PFSK-1 (cell line): ENCODE data around the gene THSD4.

ENCODE experiments used
- FOXP2 ChIP-seq: optimal IDR thresholded peaks from 2 replicates; pipeline ENCODE3; 2011; ENCODE audit warnings: borderline replicate concordance, control low read depth, inconsistent platforms; ENCODE audit not compliant: insufficient read depth; ENCODE audit errors: extremely low read length, extremely low read depth
- POLR2AphosphoS5 ChIP-seq: IDR thresholded peaks from 2 replicates; pipeline ENCODE4 v1.6.1; 2012; ENCODE audit warnings: low read depth, mild to moderate bottlenecking, control low read depth, low read length, moderate library complexity
- SIN3A ChIP-seq: IDR thresholded peaks from 2 replicates; pipeline ENCODE4 v1.6.1; 2012; ENCODE audit warnings: mild to moderate bottlenecking, low read length, moderate library complexity, borderline replicate concordance; ENCODE audit not compliant: insufficient read depth
- TAF1 ChIP-seq: IDR thresholded peaks from 2 replicates; pipeline ENCODE4 v1.6.1; 2012; ENCODE audit warnings: low read length, control low read depth, borderline replicate concordance; ENCODE audit not compliant: insufficient read depth
- TF ChIP-seq, protein P1 (sequence below), 2 experiments: IDR thresholded peaks; 2 replicates each; pipeline versions ENCODE4 v1.6.1 to v1.8.0; 2011 to 2012; ENCODE audit warnings: low read depth in 2 of 2, low read length in 2 of 2, control low read depth in 1 of 2, inconsistent platforms in 1 of 2, mild to moderate bottlenecking in 1 of 2, moderate library complexity in 1 of 2; ENCODE audit not compliant: insufficient read depth in 1 of 2

THSD4 gene

DNA sequence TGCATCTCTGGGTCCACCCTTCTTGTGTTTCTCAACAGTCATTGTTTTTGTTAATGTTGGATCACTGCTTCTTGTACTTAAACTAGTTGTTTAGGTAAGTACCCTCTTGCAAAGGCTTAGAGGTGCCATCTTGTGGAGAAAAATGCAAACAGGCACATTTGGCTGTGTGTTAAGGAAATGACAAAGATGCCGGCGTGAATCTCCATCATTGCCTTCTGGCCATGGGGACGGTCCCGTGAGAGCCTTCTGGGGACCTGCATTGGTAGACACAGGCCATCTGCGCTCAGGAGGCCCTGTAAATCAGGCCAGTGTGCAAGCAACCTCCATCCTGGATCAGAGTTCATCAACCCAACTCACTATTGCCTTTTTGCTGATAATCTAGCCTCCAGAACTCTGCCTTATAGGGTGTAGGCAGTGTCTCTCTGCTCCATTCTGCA is 536.5 kb downstream of the THSD4 start:
- TF ChIP-seq FOXP2 = no peak
- no peak for TF ChIP-seq SIN3A
- TF ChIP-seq POLR2AphosphoS5 = no peak
- TF ChIP-seq, protein P1, sequence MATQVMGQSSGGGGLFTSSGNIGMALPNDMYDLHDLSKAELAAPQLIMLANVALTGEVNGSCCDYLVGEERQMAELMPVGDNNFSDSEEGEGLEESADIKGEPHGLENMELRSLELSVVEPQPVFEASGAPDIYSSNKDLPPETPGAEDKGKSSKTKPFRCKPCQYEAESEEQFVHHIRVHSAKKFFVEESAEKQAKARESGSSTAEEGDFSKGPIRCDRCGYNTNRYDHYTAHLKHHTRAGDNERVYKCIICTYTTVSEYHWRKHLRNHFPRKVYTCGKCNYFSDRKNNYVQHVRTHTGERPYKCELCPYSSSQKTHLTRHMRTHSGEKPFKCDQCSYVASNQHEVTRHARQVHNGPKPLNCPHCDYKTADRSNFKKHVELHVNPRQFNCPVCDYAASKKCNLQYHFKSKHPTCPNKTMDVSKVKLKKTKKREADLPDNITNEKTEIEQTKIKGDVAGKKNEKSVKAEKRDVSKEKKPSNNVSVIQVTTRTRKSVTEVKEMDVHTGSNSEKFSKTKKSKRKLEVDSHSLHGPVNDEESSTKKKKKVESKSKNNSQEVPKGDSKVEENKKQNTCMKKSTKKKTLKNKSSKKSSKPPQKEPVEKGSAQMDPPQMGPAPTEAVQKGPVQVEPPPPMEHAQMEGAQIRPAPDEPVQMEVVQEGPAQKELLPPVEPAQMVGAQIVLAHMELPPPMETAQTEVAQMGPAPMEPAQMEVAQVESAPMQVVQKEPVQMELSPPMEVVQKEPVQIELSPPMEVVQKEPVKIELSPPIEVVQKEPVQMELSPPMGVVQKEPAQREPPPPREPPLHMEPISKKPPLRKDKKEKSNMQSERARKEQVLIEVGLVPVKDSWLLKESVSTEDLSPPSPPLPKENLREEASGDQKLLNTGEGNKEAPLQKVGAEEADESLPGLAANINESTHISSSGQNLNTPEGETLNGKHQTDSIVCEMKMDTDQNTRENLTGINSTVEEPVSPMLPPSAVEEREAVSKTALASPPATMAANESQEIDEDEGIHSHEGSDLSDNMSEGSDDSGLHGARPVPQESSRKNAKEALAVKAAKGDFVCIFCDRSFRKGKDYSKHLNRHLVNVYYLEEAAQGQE (IDR thresholded peaks at IDR 0.05; ENCODE audit: insufficient read depth in 1 of 2, low read depth in 2 of 2, low read length in 2 of 2) = no peak
- TF ChIP-seq TAF1 = no peak

DNA sequence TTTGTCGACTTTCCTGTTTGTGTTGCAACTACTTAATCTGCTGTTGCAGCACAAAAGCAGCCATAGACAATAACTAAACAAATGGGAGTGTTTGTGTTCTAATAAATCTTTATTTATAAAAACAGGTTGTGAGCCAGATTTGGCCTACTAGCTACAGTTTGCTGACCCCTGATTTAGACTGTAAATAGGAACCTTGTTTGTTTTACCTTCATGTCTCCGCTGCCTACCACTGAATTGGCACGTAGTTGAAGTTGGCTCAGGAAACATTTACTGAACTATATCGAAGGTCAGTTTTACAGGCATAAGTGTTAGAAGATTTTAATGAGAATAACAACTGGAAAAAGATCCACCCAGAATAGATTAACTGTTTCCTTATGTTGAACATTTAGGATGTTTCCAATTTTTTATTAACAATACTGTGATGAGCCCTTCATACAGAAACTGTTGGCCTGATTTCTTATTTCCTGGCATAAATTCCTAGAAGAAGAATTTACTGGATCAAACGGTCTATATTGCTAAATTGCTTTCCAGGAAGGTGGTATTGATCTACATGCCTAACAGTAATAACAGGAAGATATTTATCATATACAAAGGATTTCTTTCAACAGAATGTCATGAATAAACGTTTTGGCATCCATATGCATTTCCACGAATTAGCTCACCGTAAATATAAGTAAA is 538.9 kb downstream of the THSD4 start:
- TF ChIP-seq SIN3A = no peak
- TF ChIP-seq, protein P1 (IDR thresholded peaks at IDR 0.05; ENCODE audit: insufficient read depth in 1 of 2, low read depth in 2 of 2, low read length in 2 of 2) = no peak
- no peak for TF ChIP-seq TAF1
- TF ChIP-seq POLR2AphosphoS5 = no peak

GRCh38 chr15:71654720-71655174 is 539.5 kb downstream of the THSD4 start:
- no peak for TF ChIP-seq POLR2AphosphoS5
- TF ChIP-seq TAF1 = no peak
- TF ChIP-seq FOXP2 = no peak
- TF ChIP-seq SIN3A = no peak
- TF ChIP-seq, protein P1 (IDR thresholded peaks at IDR 0.05; ENCODE audit: insufficient read depth in 1 of 2, low read depth in 2 of 2, low read length in 2 of 2) = no peak

GRCh38 chr15:71656425-71656824 is 541.2 kb downstream of the THSD4 start:
- no peak for TF ChIP-seq POLR2AphosphoS5
- TF ChIP-seq, protein P1 (IDR thresholded peaks at IDR 0.05; ENCODE audit: insufficient read depth in 1 of 2, low read depth in 2 of 2, low read length in 2 of 2) = no peak
- TF ChIP-seq SIN3A = no peak
- no peak for TF ChIP-seq FOXP2
- TF ChIP-seq TAF1 = no peak
